Type B pancreatic cell (in vitro differentiated cells): ENCODE data around the gene SSTR1. TPM values are rescaled to one million over a fixed set of nuclear protein-coding genes. Genes with fewer than 3 reads are reported as not detected.

Experiments used
- DNase-seq: peaks from one replicate; pipeline ENCODE4 v3.0.0; 2021; ENCODE audit warnings: mixed read lengths; ENCODE audit not compliant: unreplicated experiment; ENCODE audit errors: extremely low spot score
- H3K27ac Mint-ChIP-seq: 2 replicates; pipeline ENCODE4 v1.8.0; 2021; ENCODE audit warnings: mild to moderate bottlenecking, mixed read lengths
- H3K27me3 Mint-ChIP-seq: 2 replicates; pipeline ENCODE4 v1.8.0; 2021; ENCODE audit warnings: mixed read lengths
- H3K36me3 Mint-ChIP-seq: 2 replicates; pipeline ENCODE4 v1.8.0; 2021; ENCODE audit warnings: mixed read lengths
- H3K4me1 Mint-ChIP-seq: one replicate; pipeline ENCODE4 v1.8.0; 2021; ENCODE audit warnings: mixed read lengths; ENCODE audit not compliant: unreplicated experiment
- H3K4me3 Mint-ChIP-seq: 2 replicates; pipeline ENCODE4 v1.8.0; 2021; ENCODE audit warnings: mild to moderate bottlenecking, mixed read lengths
- H3K9me3 Mint-ChIP-seq: 2 replicates; pipeline ENCODE4 v1.8.0; 2021; ENCODE audit warnings: mixed read lengths
- CTCF ChIP-seq: fragments of 200-600 bp; sonication (generic); conservative IDR thresholded peaks from 2 replicates; pipeline ENCODE4 v1.5.0; 2021; ENCODE audit warnings: antibody characterized with exemption, mild to moderate bottlenecking
- total RNA-seq: library from RNA; stranded (reverse); gene quantifications from 2 replicates; pipeline ENCODE4 v1.2.1, GENCODE V29; 2021; ENCODE audit warnings: low replicate concordance

The SSTR1 gene
- total RNA-seq, 1 donor from 2014 or later = 11.0 TPM

- Mint-ChIP-seq H3K27ac (no peak overlapping the region), H3K4me3 (no peak overlapping the region), H3K27me3 (peaks cover 55% of the 10 kb centered on the region), H3K9me3 (no peaks in the 10 kb centered on the region), H3K36me3 (no peaks in the 10 kb centered on the region), H3K4me1 (peaks cover 6% of the 10 kb centered on the region)
- DNase-seq = no peak
- no peak for TF ChIP-seq CTCF
Measured at GRCh38 chr14:38203929-38204718, 3.6 kb upstream of the SSTR1 start.

- Mint-ChIP-seq H3K36me3 (no peaks in the 10 kb centered on the region), H3K9me3 (no peaks in the 10 kb centered on the region), H3K4me3 (no peak overlapping the region), H3K4me1 (peaks cover 6% of the 10 kb centered on the region), H3K27ac (no peak overlapping the region), H3K27me3 (peaks cover 57% of the 10 kb centered on the region)
- TF ChIP-seq CTCF = no peak
- no peak for DNase-seq
Measured at GRCh38 chr14:38204719-38205115, 3.0 kb upstream of the SSTR1 start.

GRCh38 chr14:38205119-38205813 lies 2.4 kb upstream of the SSTR1 start:
- no peaks in the 10 kb centered on the region for H3K9me3 Mint-ChIP-seq
- H3K4me3 Mint-ChIP-seq = no peak overlapping the region
- no peak overlapping the region for H3K27ac Mint-ChIP-seq
- DNase-seq = no peak
- peaks cover 63% of the 10 kb centered on the region for H3K27me3 Mint-ChIP-seq
- no peak for TF ChIP-seq CTCF
- H3K4me1 Mint-ChIP-seq = peaks cover 6% of the 10 kb centered on the region
- no peaks in the 10 kb centered on the region for H3K36me3 Mint-ChIP-seq

- Mint-ChIP-seq H3K27ac (no peak overlapping the region), H3K27me3 (peaks cover 71% of the 10 kb centered on the region), H3K36me3 (no peaks in the 10 kb centered on the region), H3K4me3 (no peak overlapping the region), H3K4me1 (peaks cover 10% of the 10 kb centered on the region), H3K9me3 (no peaks in the 10 kb centered on the region)
- DNase-seq = no peak
- no peak for TF ChIP-seq CTCF
Measured at GRCh38 chr14:38205949-38206665, 1.6 kb upstream of the SSTR1 start.

- Mint-ChIP-seq H3K4me3 (peak overlapping the region; percentile 88), H3K36me3 (peaks cover 2% of the 10 kb centered on the region), H3K4me1 (peaks cover 10% of the 10 kb centered on the region), H3K27ac (peak overlapping the region; percentile 77), H3K9me3 (no peaks in the 10 kb centered on the region), H3K27me3 (peaks cover 76% of the 10 kb centered on the region)
- no peak for DNase-seq
- TF ChIP-seq CTCF = no peak
Measured at GRCh38 chr14:38206689-38207376, 871 bp upstream of the SSTR1 start.
